Stimulated activated CD8-positive, alpha-beta memory T cell treated with anti-CD3 and anti-CD28 coated beads, Interleukin-2, amount 100 ng/mL, for 48 hours (primary cell): Measurements from ENCODE around the gene PAM16.
A peak's percentile ranks its signal among the peaks of the same experiment; 100 is the strongest.
"Not testable (repeated sequence)": the region's sequence is repeated elsewhere in the genome, so short reads cannot be mapped to it uniquely, and the experiment has no call there.

Source experiments
- DNase-seq, 2 donors: peaks; one replicate each; pipeline ENCODE4 v3.0.0-alpha.2; 2020; ENCODE audit warnings: low read depth in 2 of 2

The PAM16 gene

GRCh38 chr16:4334724-4335495 lies 16.2 kb downstream of the PAM16 start:
- no peak for DNase-seq

DNA sequence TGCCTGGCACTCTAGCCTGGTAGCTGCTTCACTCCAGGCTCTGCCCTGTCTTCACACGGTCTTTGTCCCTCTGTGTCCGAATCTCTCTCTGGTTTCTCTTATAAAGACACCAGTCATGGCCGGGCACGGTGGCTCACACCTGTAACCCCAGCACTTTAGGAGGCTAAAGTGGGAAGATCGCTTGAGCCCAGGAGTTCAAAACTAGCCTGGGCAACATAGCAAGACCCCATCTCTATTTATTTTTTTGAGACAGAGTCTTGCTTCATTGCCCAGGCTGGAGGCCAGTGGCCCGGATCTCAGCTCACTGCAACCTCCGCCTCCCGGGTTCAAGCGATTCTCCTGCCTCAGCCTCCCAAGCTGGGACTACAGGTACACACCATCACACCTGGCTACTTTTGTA lies 17.4 kb downstream of the PAM16 start:
- not testable (repeated sequence) for DNase-seq

DNA sequence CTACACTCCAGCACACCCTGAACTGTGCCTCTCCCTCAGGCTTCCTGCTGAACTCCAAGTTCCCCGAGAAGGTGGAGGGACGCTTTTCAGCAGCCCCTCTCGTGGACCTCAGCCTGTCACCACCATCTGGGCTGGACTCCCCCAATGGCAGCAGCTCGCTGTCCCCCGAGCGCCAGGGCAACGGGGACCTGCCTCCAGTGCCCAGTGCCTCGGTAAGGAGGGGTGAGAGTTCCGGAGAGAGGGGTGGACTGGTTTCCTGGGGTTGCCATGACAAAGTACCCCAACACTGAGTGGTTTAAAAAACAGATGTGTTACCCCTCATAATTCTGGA lies 17.8 kb downstream of the PAM16 start:
- DNase-seq = no peak

DNA sequence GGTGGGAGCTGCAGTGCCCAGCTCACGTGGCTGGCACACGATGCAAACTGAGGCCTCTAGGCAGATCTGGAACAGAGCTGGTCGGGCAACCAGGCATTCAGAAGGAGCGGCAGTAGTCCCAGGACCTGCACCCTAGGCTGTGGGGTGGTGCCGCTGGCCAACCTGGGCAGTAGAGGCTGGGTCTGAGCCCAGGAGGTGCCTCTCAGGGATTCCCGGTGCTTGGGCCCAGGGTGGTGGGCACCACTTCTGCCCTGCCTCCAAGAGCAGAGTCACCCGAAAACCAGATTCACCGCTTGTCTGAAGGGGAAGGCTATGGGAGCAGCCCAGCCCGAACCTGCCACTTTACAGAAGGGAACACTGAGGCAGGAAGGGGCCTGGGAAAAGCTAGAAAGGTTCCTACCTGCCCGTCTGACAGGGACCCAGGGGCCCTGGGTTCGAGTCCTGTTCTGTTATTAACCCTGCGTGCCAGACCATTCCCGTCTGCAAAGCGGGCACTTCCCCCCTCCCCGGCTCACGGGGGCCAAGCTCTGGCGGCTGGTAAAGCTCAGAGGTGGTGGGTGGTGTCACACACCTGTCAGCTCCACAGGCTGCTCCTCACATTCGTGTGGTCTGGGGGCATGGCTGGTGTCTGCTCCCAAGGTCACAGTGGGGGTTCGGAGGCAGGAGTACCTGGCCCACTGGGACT lies 18.4 kb downstream of the PAM16 start:
- DNase-seq = no peak

- no peak for DNase-seq
Measured at GRCh38 chr16:4332083-4332482, 19.0 kb downstream of the PAM16 start.

DNA sequence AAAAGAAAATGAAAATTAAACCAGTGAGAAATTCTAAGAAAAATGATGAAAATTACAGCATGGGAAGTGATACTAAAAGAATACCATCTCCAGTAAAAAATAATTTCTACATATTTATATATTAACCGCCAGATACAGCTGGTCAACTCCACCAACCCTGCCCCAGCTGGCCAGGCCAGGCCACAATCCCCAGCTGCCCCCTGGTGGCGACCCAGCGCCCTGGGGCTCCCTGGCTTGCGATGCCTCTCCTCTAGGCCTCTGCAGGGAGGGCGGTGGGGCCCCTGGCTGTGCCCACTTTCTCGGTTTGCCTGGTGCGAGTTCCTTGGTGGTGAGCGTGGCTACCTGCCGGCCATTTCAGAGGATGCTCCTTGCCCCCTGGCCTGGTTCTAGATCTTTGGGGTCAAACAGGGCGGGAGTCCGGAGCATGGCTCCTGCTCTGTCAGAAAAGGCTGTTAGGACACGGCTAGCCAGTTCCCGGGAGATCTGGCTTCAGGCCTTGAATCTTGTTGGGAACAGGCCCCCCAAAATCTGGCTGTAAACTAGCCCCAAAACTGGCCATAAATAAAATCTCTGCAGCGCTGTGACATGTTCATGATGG lies 20.7 kb downstream of the PAM16 start:
- DNase-seq = peak; percentile 61 to 69

GRCh38 chr16:4328782-4329775 lies 22.0 kb downstream of the PAM16 start:
- DNase-seq = no peak

- no peak for DNase-seq
Measured at GRCh38 chr16:4328046-4328781, 22.9 kb downstream of the PAM16 start.

GRCh38 chr16:4327386-4328045 lies 23.6 kb downstream of the PAM16 start:
- no peak for DNase-seq

GRCh38 chr16:4325253-4325758 lies 25.8 kb downstream of the PAM16 start:
- DNase-seq = no peak

- DNase-seq = no peak
Measured at GRCh38 chr16:4324492-4325252, 26.4 kb downstream of the PAM16 start.

DNA sequence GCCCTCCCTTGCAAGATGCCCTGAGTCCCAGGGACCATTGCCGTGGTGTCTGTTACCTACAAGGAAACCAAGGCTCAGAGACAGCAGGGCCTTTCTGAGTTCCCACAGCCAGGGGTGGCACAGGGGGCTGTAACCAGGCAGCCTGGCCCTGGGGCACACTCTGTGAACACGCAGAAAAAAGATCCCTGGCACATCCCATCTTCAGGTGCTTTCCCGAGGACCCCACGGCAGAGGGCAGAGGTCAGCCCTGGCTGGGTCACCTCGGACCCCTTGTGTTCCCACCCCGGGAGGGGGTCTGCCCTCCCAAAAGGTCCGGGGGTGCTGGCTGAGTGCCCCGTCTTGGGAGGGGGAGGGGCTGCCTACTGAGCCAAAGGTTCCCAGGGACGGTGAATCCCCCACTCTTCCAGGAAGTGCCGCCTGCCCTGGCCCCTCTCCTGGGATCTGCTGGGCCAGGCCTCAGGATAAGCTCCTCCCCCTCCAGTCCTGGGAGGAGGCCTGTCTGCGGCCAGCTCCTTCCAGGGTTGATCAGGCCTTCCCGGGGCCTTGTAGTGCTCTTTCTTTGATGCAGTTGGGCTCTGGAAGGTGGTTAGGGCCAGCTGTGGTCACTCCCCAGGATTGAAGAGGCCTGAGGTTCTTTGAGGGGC lies 27.2 kb downstream of the PAM16 start:
- DNase-seq = no peak

DNA sequence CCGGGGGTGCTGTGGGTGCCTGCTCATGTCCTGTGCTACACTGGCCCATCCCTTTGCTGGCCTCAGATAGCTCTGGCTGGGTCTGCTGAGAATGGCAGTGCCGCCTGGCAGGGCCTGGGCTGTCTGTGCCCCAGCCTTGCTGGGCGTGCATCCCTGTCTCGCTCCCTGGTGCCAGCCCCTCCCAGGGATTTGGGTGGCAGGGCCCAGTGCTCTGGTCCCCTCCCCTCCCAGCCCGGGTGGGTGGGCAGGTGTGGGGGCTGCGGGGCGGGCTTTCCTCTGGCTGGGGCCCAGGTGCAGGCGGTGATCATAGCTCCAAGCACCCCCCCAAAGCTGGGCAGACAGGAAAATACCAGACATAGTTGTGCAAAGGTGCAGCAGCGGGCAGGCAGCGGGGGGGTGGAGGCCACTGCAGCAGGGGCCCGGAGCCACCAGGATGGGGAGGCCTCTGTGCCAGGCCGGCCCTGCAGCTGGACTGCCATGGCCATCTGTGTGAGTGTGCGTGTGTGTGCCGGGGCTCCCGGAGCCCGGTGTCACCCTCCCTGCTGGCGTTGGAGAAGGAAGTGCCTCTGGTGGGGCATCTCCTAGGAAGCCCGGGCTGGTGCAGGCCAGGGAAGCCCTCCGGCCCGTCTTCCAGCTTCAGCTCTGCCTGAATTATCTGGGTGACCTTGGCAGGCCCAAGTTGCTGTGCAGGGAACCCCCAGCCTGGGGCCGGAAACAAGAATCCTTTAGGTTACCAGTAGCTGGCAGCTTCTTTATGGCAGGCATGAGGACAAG lies 27.9 kb downstream of the PAM16 start:
- no peak for DNase-seq

DNA sequence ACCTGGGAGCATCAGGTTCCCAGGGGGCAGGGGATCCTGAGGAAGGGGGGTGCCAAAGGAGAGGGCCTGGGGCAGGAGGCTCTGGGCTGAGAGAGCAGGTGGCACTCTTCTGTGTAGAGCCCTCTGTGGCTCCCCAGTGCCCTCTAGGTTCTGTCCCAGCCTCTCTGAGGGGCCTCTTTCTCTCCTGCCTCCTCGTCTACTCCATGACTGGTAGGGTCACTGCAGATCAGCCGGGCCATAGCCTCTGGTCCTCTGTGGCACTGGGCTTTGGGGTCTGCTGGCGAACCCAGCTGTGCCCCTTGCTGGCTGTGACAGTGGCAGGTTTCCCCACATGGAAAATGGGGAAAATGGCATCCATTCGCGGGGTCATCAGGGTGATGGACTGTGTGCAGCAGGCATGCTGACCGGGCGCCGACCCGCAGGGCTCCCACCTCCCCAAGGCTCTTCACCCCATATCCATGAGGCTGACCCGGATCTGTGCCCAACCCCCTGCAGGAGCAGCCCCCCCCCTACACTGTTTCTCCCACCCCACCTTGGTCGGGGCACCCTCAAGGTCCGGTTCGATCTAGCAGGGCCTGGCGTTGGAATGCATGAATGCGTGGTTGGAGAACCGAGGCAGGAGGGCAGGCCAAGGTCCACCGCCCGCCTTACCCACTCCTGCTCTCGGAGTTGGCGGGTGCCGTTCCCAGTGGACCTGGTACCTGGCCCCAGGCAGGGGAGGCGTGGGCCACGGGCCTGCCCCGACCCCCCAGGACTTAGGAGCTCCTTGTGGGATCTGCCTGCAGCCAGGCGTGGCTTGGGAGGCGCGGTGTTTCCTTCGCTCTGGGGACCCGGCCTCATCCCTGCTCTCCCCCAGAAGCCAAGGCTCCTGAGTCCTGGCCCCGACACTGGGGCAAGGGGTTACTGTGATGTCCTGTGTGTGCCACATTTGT lies 28.7 kb downstream of the PAM16 start:
- no peak for DNase-seq

- no peak for DNase-seq
Measured at GRCh38 chr16:4321286-4322120, 29.6 kb downstream of the PAM16 start.

- no peak for DNase-seq
Measured at GRCh38 chr16:4320571-4321137, 30.5 kb downstream of the PAM16 start.
